BJ (cell line): Measurements from ENCODE around the gene CPNE9. TPM values are rescaled to one million over a fixed set of nuclear protein-coding genes. Genes with fewer than 3 reads are reported as not detected.

Experiments
- CTCF ChIA-PET: fragments of 350-600 bp; formaldehyde crosslinking; extraction: SDS; loops from one replicate; lab custom pipeline; 2021; ENCODE audit warnings: antibody characterized with exemption, inconsistent platforms; lab: Yijun Ruan, JAX
- POLR2A ChIA-PET: fragments of 300-600 bp; sonication (Branson Sonifier 250); formaldehyde crosslinking; extraction: SDS; loops from one replicate; lab custom pipeline; 2021; ENCODE audit warnings: antibody characterized with exemption; lab: Charles Lee
- DNase-seq: peaks from one replicate; pipeline ENCODE4 v3.0.0-alpha.2; 2011; ENCODE audit warnings: low read depth
- H3K27me3 ChIP-seq: 2 replicates; pipeline ENCODE4 v1.6.0; 2011; ENCODE audit warnings: low read length; ENCODE audit not compliant: control insufficient read depth, insufficient read depth
- H3K36me3 ChIP-seq: 2 replicates; pipeline ENCODE4 v1.5.1; 2011; ENCODE audit warnings: low read length; ENCODE audit not compliant: control insufficient read depth, insufficient read depth
- H3K4me3 ChIP-seq: 2 replicates; pipeline ENCODE4 v1.5.1; 2011; ENCODE audit warnings: low read depth, mild to moderate bottlenecking, control low read depth, low read length
- polyA plus RNA-seq: library from polyadenylated mRNA; depleted of rRNA; stranded (reverse); fragments of >200 nt; gene quantifications from 2 replicates; pipeline ENCODE4 v1.2.3, GENCODE V29; 2011
- TF ChIP-seq, protein P1 (sequence below): IDR thresholded peaks from 2 replicates; pipeline ENCODE4 v1.5.1; 2011; ENCODE audit warnings: low read depth, mild to moderate bottlenecking, control low read depth, inconsistent platforms, low read length, moderate library complexity; ENCODE audit not compliant: insufficient read depth

The CPNE9 gene
- polyA plus RNA-seq, 1 experiment: not detected

DNA sequence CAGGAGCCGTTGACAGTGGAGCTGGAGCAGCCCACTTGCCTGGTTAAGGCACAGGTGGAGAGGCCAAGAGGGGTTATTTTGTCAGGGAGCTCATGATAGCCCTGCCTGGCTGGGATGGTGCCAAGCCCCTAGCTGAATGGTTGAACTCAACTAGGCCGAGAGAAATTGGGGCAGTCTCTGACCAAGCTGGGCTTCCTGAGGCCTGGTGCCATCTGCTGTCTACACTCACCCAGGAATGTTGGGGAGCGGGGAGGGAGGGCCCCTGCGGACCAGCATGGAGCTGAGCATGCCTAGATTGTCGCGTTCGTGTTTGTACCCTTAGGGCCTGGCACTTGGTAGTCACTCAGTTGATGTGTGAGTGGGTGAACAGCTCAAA, 29.1 kb downstream of the CPNE9 start:
- TF ChIP-seq, protein P1, sequence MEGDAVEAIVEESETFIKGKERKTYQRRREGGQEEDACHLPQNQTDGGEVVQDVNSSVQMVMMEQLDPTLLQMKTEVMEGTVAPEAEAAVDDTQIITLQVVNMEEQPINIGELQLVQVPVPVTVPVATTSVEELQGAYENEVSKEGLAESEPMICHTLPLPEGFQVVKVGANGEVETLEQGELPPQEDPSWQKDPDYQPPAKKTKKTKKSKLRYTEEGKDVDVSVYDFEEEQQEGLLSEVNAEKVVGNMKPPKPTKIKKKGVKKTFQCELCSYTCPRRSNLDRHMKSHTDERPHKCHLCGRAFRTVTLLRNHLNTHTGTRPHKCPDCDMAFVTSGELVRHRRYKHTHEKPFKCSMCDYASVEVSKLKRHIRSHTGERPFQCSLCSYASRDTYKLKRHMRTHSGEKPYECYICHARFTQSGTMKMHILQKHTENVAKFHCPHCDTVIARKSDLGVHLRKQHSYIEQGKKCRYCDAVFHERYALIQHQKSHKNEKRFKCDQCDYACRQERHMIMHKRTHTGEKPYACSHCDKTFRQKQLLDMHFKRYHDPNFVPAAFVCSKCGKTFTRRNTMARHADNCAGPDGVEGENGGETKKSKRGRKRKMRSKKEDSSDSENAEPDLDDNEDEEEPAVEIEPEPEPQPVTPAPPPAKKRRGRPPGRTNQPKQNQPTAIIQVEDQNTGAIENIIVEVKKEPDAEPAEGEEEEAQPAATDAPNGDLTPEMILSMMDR: 0 out of 2 replicates have a peak, but pooled peaks have one; percentile 8
- peak overlapping the region; percentile 93 for H3K4me3 ChIP-seq
- POLR2A ChIA-PET: interaction anchor here (0.7 kb wide), 1 partner anchor 22 kb away, joined by 3 read pairs; no protein-coding TSS in a partner anchor
- peaks cover 15% of the 10 kb centered on the region for H3K36me3 ChIP-seq
- H3K27me3 ChIP-seq: no peaks in the 10 kb centered on the region
- CTCF ChIA-PET: interaction anchor here (0.9 to 4.5 kb wide), 5 partner anchors 11 to 379 kb away, joined by 3 to 22 read pairs (median 4); partner anchors contain the start of gene OGG1
- no peak for DNase-seq

DNA sequence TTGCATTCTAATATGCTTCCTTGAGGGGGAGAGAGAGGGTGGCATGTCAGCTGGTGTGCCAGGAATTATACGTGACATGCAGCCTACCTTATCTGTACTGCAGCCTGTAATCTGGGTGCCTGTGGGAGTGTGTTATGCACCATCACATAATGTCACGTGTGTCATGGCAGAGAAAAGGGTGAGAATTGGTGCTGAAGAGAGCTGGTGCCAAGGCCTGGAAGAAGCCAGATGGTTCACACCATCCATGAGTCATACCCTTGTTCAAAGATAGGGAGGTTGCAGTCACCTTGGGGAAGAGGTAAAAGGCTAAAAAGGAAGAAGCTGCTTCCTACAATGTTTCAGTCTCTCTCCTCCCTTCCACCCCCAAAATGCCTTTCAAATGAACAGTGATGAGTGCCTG, 33.2 kb downstream of the CPNE9 start:
- CTCF ChIA-PET: no interaction called here
- H3K4me3 ChIP-seq: no peak overlapping the region
- TF ChIP-seq, protein P1: no peak
- POLR2A ChIA-PET: no interaction called here
- H3K36me3 ChIP-seq: peaks cover 38% of the 10 kb centered on the region
- no peaks in the 10 kb centered on the region for H3K27me3 ChIP-seq
- no peak for DNase-seq

DNA sequence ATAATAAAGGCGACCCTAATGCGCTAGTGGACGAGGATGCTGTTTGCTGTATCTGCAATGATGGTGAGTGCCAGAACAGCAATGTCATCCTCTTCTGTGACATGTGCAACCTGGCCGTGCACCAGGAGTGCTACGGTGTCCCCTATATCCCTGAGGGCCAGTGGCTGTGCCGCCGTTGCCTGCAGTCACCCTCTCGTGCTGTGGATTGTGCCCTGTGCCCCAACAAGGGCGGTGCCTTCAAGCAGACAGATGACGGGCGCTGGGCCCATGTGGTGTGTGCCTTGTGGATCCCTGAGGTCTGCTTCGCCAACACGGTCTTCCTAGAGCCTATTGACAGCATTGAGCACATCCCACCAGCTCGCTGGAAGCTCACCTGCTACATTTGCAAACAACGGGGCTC, 35.5 kb downstream of the CPNE9 start:
- no peak overlapping the region for H3K4me3 ChIP-seq
- peaks cover 54% of the 10 kb centered on the region for H3K36me3 ChIP-seq
- H3K27me3 ChIP-seq: no peaks in the 10 kb centered on the region
- ChIA-PET CTCF (interaction anchor here (1.3 to 1.8 kb wide), 2 partner anchors 9 to 24 kb away, joined by 3 to 6 read pairs; no protein-coding TSS in a partner anchor), POLR2A (no interaction called here)
- DNase-seq: no peak
- TF ChIP-seq, protein P1: no peak

DNA sequence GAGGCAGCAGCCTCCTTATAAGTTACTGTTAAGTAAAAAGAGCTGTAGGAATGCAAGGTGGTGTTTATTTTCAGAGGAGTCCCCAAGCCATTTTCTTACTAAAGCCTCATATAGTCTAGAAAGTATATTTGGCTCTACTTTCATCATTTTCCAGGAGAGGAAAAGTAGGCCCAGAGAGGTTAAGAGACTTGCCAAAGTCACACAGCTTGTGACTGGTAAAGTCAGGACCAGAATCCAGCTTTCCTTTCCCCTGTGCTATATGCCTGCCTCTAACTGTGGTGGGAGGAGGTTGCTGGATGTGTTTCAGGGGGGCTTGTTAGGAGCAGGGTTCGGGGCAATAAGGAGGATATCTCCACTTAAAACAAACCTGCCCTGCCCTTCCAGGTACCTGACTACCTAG, 38.9 kb downstream of the CPNE9 start:
- H3K36me3 ChIP-seq: peaks cover 64% of the 10 kb centered on the region
- DNase-seq: no peak
- CTCF ChIA-PET: no interaction called here
- no peak overlapping the region for H3K4me3 ChIP-seq
- H3K27me3 ChIP-seq: no peaks in the 10 kb centered on the region
- POLR2A ChIA-PET: no interaction called here
- TF ChIP-seq, protein P1: no peak

DNA sequence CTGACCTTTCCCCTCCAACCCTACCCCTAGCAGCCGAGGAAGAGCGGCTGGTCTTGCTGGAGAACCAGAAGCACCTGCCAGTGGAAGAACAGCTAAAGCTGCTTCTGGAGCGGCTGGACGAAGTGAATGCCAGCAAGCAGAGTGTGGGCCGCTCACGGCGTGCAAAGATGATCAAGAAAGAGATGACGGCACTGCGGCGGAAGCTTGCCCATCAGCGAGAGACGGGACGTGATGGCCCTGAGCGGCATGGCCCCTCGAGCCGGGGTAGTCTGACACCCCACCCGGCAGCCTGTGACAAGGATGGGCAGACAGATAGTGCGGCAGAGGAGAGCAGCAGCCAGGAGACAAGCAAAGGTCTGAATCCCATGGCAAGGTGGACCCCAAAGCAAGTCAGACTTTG, 39.9 kb downstream of the CPNE9 start:
- CTCF ChIA-PET: interaction anchor here (1.8 kb wide), 1 partner anchor 10 kb away, joined by 4 read pairs; no protein-coding TSS in a partner anchor
- peaks cover 69% of the 10 kb centered on the region for H3K36me3 ChIP-seq
- TF ChIP-seq, protein P1: no peak
- DNase-seq: no peak
- POLR2A ChIA-PET: no interaction called here
- H3K4me3 ChIP-seq: no peak overlapping the region
- no peaks in the 10 kb centered on the region for H3K27me3 ChIP-seq
